HCT116 (cell line): ENCODE measurements around the gene SUGP2. TPM values are rescaled to one million over a fixed set of nuclear protein-coding genes. Genes with fewer than 3 reads are reported as not detected.

ENCODE experiments used
- ATAC-seq: fragments of 200-7000 bp; cut with Tn5 transposase; 2 replicates; pipeline ENCODE4 v1.9.1; 2020; ENCODE audit warnings: mild to moderate bottlenecking, moderate library complexity
- BruUV-seq: library from RNA; stranded (reverse); fragments of 400-500 nt; replicated peaks from 2 replicates; lab custom pipeline; 2021; lab: Mats Ljungman, UMichigan
- CTCF ChIA-PET: fragments of 300-600 bp; sonication (Branson Sonifier 250); formaldehyde crosslinking; loops from one replicate; lab custom pipeline; 2021; ENCODE audit warnings: antibody characterized with exemption; lab: Charles Lee
- POLR2A ChIA-PET: fragments of 300-600, 350-600 bp; sonication (Branson Sonifier 250); formaldehyde crosslinking; loops from one replicate; lab custom pipeline; 2021; ENCODE audit warnings: antibody characterized with exemption; lab: Charles Lee
- RAD21 ChIA-PET, 2 experiments: fragments of 300-600 bp; sonication (Branson Sonifier 250); formaldehyde crosslinking; loops; one replicate each; lab custom pipeline; 2023; ENCODE audit warnings: low total read pairs in 2 of 2; ENCODE audit not compliant: uncharacterized antibody in 2 of 2, unreplicated experiment in 2 of 2, low non-redundant PET in 1 of 2; lab: Charles Lee
- DNase-seq: peaks from one replicate; pipeline ENCODE4 v3.0.0-alpha.2; 2010; ENCODE audit warnings: low read depth, low spot score
- H2AFZ ChIP-seq: fragments of 200-600 bp; shearing (Covaris generic), sonication (generic); 2 replicates; pipeline ENCODE4 v1.6.1; 2017; ENCODE audit warnings: low read depth, mixed run types, mixed read lengths, antibody characterized with exemption, low read length; ENCODE audit not compliant: poor library complexity, severe bottlenecking
- H3K27ac ChIP-seq: 2 replicates; pipeline ENCODE4 v1.5.1; 2012; ENCODE audit warnings: low read depth, low read length
- H3K27me3 ChIP-seq: fragments of 200-600 bp; sonication (generic); 2 replicates; pipeline ENCODE4 v1.6.1; 2016; ENCODE audit warnings: mixed run types, low read length, mixed read lengths; ENCODE audit not compliant: insufficient read depth
- H3K36me3 ChIP-seq, 2 experiments: fragments of 200-500 bp in 1 of 2; fragments of 200-600 bp in 1 of 2; sonication (Bioruptor generic) in 1 of 2; sonication (generic) in 1 of 2; 2 replicates each; pipeline versions ENCODE4 v1.5.1 to v1.6.1; 2014 to 2016; ENCODE audit warnings: low read length in 2 of 2, inconsistent platforms in 1 of 2, mixed read lengths in 1 of 2, mixed run types in 1 of 2; ENCODE audit not compliant: insufficient read depth in 2 of 2, control insufficient read depth in 1 of 2
- H3K4me1 ChIP-seq, 2 experiments: fragments of 200-600 bp in 1 of 2; sonication (generic) in 1 of 2; 2 replicates each; pipeline versions ENCODE4 v1.5.1 to v1.6.1; 2012 to 2017; ENCODE audit warnings: low read length in 2 of 2, inconsistent platforms in 1 of 2, mild to moderate bottlenecking in 1 of 2, mixed read lengths in 1 of 2, mixed run types in 1 of 2, moderate library complexity in 1 of 2; ENCODE audit not compliant: insufficient read depth in 2 of 2, control insufficient read depth in 1 of 2
- H3K4me2 ChIP-seq: fragments of 200-600 bp; sonication (generic); 2 replicates; pipeline ENCODE4 v1.6.1; 2017; ENCODE audit warnings: mixed run types, low read length, mixed read lengths
- H3K4me3 ChIP-seq, 2 experiments: fragments of 200-600 bp in 1 of 2; sonication (generic) in 1 of 2; replicated peaks in 1 of 2; 2 replicates each; pipeline ENCODE4 v1.5.1; 2011 to 2016; ENCODE audit warnings: low read length in 2 of 2, control low read depth in 1 of 2, low read depth in 1 of 2, mild to moderate bottlenecking in 1 of 2, mixed read lengths in 1 of 2, mixed run types in 1 of 2
- H3K79me2 ChIP-seq: fragments of 200-600 bp; sonication (generic); 2 replicates; pipeline ENCODE4 v1.6.1; 2017; ENCODE audit warnings: mild to moderate bottlenecking, mixed run types, low read length, moderate library complexity, mixed read lengths; ENCODE audit not compliant: insufficient read depth
- H3K9ac ChIP-seq: fragments of 200-600 bp; sonication (generic); 2 replicates; pipeline ENCODE4 v1.6.1; 2016; ENCODE audit warnings: low read length, mixed read lengths
- H3K9me2 ChIP-seq: fragments of 200-600 bp; sonication (generic), shearing (Covaris generic); 2 replicates; pipeline ENCODE4 v1.6.1; 2017; ENCODE audit warnings: mixed run types, mild to moderate bottlenecking, moderate library complexity; ENCODE audit not compliant: insufficient read depth
- H3K9me3 ChIP-seq, 2 experiments: fragments of 200-500 bp in 1 of 2; fragments of 200-600 bp in 1 of 2; sonication (Bioruptor generic) in 1 of 2; sonication (generic) in 1 of 2; 2 replicates each; pipeline ENCODE4 v1.6.1; 2014 to 2017; ENCODE audit warnings: low read length in 2 of 2, mixed read lengths in 2 of 2, inconsistent platforms in 1 of 2, low read depth in 1 of 2, mild to moderate bottlenecking in 1 of 2, mixed run types in 1 of 2, moderate library complexity in 1 of 2; ENCODE audit not compliant: control insufficient read depth in 1 of 2, insufficient read depth in 1 of 2
- H4K20me1 ChIP-seq: fragments of 200-600 bp; sonication (generic), shearing (Covaris generic); 2 replicates; pipeline ENCODE4 v1.6.1; 2017; ENCODE audit warnings: mixed run types, mild to moderate bottlenecking, moderate library complexity; ENCODE audit not compliant: insufficient read depth
- ATF3 ChIP-seq: IDR thresholded peaks from 2 replicates; pipeline ENCODE4 v1.6.1; 2012
- CEBPB ChIP-seq: IDR thresholded peaks from 2 replicates; pipeline ENCODE4 v1.6.1; 2012; ENCODE audit warnings: low read depth
- CTCF ChIP-seq, 3 experiments: fragments of 200-600 bp in 1 of 3; sonication (generic) in 1 of 3; IDR thresholded peaks in 2 of 3; conservative IDR thresholded peaks in 1 of 3; 2 replicates each; pipeline ENCODE4 v1.5.1; 2012 to 2017; ENCODE audit warnings: low read depth in 2 of 3, low read length in 2 of 3, antibody characterized with exemption in 1 of 3, borderline replicate concordance in 1 of 3, control low read depth in 1 of 3, mild to moderate bottlenecking in 1 of 3, mixed read lengths in 1 of 3, mixed run types in 1 of 3, moderate library complexity in 1 of 3; ENCODE audit not compliant: insufficient read depth in 1 of 3
- EGR1 ChIP-seq: IDR thresholded peaks from 2 replicates; pipeline ENCODE4 v1.6.1; 2012; ENCODE audit warnings: low read depth
- ELF1 ChIP-seq: IDR thresholded peaks from 2 replicates; pipeline ENCODE4 v1.6.1; 2012; ENCODE audit warnings: low read depth, borderline replicate concordance
- EZH2phosphoT487 ChIP-seq: fragments of 200-600 bp; IDR thresholded peaks from 2 replicates; pipeline ENCODE4 v1.6.1; 2018; ENCODE audit warnings: antibody characterized with exemption, borderline replicate concordance
- FOSL1 ChIP-seq: IDR thresholded peaks from 2 replicates; pipeline ENCODE4 v1.6.1; 2012; ENCODE audit warnings: low read depth
- POLR2A ChIP-seq: IDR thresholded peaks from 2 replicates; pipeline ENCODE4 v1.7.0; 2011; ENCODE audit warnings: borderline replicate concordance; ENCODE audit not compliant: insufficient read depth, insufficient read length; ENCODE audit errors: extremely low read depth
- POLR2AphosphoS5 ChIP-seq: IDR thresholded peaks from 2 replicates; pipeline ENCODE4 v1.6.1; 2011; ENCODE audit warnings: mild to moderate bottlenecking, low read depth, low read length, moderate library complexity
- RAD21 ChIP-seq: IDR thresholded peaks from 2 replicates; pipeline ENCODE4 v1.6.1; 2012; ENCODE audit warnings: low read depth, mild to moderate bottlenecking
- REST ChIP-seq: IDR thresholded peaks from 2 replicates; pipeline ENCODE4 v1.6.1; 2012; ENCODE audit warnings: low read depth
- SIN3A ChIP-seq: IDR thresholded peaks from 2 replicates; pipeline ENCODE4 v1.6.1; 2012; ENCODE audit warnings: low read depth
- SRF ChIP-seq: IDR thresholded peaks from 2 replicates; pipeline ENCODE4 v1.6.1; 2012; ENCODE audit warnings: low read depth
- ZBTB33 ChIP-seq: IDR thresholded peaks from 2 replicates; pipeline ENCODE4 v1.6.1; 2011; ENCODE audit warnings: mild to moderate bottlenecking, low read length, moderate library complexity; ENCODE audit not compliant: insufficient replicate concordance; ENCODE audit errors: extremely low read depth
- ZFX ChIP-seq: fragments of 450-650 bp; IDR thresholded peaks from 2 replicates; pipeline ENCODE4 v1.6.1; 2017
- intact Hi-C: fragments of 100-400 bp; cut with micrococcal nuclease; formaldehyde crosslinking; loops from 2 replicates; pipeline ENCODE4 v1.10.0; 2022
- total RNA-seq: library from RNA; stranded (reverse); gene quantifications from one replicate; pipeline ENCODE4 v1.2.1, GENCODE V29; 2021; ENCODE audit not compliant: unreplicated experiment

SUGP2 gene
- total RNA-seq, 1 experiment from 2014 or later, result 82.4 TPM

- TF ChIP-seq REST (no peak), SIN3A (no peak), CTCF (IDR thresholded peaks at IDR 0.05 in 2 of 3, conservative IDR thresholded peaks at IDR 0.05 in 1 of 3; ENCODE audit: borderline replicate concordance in 1 of 3, insufficient read depth in 1 of 3, low read depth in 2 of 3, low read length in 2 of 3) (no peak), SRF (no peak), EZH2phosphoT487 (no peak)
Measured at GRCh38 chr19:19076476-19076875, 43.2 kb upstream of the SUGP2 start (continued).

- CTCF ChIA-PET, result no interaction called here
- TF ChIP-seq CEBPB (no peak), SIN3A (no peak), RAD21 (no peak), ELF1 (no peak), FOSL1 (no peak), ZFX (no peak), ZBTB33 (no peak), POLR2AphosphoS5 (no peak), POLR2A (no peak), SRF (no peak), ATF3 (no peak), EGR1 (no peak)
Measured at GRCh38 chr19:19075126-19075525, 41.8 kb upstream of the SUGP2 start.

More at GRCh38 chr19:19075126-19075525, 41.8 kb upstream of the SUGP2 start:
- Histone ChIP-seq H4K20me1 (no peaks in the 10 kb centered on the region), H3K4me1 (no peaks in the 10 kb centered on the region), H3K4me2 (no peak overlapping the region), H3K36me3 (no peaks in the 10 kb centered on the region), H3K27ac (no peak overlapping the region), H3K27me3 (no peaks in the 10 kb centered on the region), H3K9me2 (no peaks in the 10 kb centered on the region), H3K4me3 (no peak overlapping the region), H2AFZ (no peak overlapping the region), H3K9me3 (no peaks in the 10 kb centered on the region), H3K9ac (no peak overlapping the region), H3K79me2 (no peaks in the 10 kb centered on the region)
- ChIA-PET RAD21 (no interaction called here), POLR2A (no interaction called here)
- no TSS peak for BruUV-seq
- intact Hi-C loops, result no loop called here
- ATAC-seq, result no peak
- DNase-seq, result no peak
